WERI-Rb-1 (cell line): ENCODE results near the gene MAP3K2.

Experiments used
- DNase-seq: peaks from one replicate; pipeline ENCODE4 v3.0.0-alpha.2; 2020
- H3K27ac ChIP-seq: fragments of 250-450 bp; sonication (Bioruptor Pico); 2 replicates; pipeline ENCODE4 v1.5.1; 2020; ENCODE audit warnings: mild to moderate bottlenecking, moderate library complexity
- H3K27me3 ChIP-seq: fragments of 250-450 bp; sonication (Bioruptor Pico); 2 replicates; pipeline ENCODE4 v1.5.1; 2021; ENCODE audit warnings: mild to moderate bottlenecking, low read depth, moderate library complexity; ENCODE audit not compliant: insufficient read depth, severe bottlenecking
- H3K36me3 ChIP-seq: fragments of 250-450 bp; sonication (Bioruptor Pico); 2 replicates; pipeline ENCODE4 v1.5.1; 2020; ENCODE audit warnings: mild to moderate bottlenecking, moderate library complexity
- H3K4me3 ChIP-seq: 2 replicates; pipeline ENCODE4 v1.5.1; 2011; ENCODE audit warnings: low read depth, mild to moderate bottlenecking, control low read depth, low read length
- H3K9me3 ChIP-seq: fragments of 250-450 bp; sonication (Bioruptor Pico); 2 replicates; pipeline ENCODE4 v1.5.1; 2021; ENCODE audit warnings: mild to moderate bottlenecking, moderate library complexity; ENCODE audit not compliant: severe bottlenecking
- TF ChIP-seq, protein P1 (sequence below): IDR thresholded peaks from 2 replicates; pipeline ENCODE4 v1.5.1; 2011; ENCODE audit warnings: low read depth, mild to moderate bottlenecking, control low read depth, inconsistent platforms, low read length

MAP3K2 gene

DNA sequence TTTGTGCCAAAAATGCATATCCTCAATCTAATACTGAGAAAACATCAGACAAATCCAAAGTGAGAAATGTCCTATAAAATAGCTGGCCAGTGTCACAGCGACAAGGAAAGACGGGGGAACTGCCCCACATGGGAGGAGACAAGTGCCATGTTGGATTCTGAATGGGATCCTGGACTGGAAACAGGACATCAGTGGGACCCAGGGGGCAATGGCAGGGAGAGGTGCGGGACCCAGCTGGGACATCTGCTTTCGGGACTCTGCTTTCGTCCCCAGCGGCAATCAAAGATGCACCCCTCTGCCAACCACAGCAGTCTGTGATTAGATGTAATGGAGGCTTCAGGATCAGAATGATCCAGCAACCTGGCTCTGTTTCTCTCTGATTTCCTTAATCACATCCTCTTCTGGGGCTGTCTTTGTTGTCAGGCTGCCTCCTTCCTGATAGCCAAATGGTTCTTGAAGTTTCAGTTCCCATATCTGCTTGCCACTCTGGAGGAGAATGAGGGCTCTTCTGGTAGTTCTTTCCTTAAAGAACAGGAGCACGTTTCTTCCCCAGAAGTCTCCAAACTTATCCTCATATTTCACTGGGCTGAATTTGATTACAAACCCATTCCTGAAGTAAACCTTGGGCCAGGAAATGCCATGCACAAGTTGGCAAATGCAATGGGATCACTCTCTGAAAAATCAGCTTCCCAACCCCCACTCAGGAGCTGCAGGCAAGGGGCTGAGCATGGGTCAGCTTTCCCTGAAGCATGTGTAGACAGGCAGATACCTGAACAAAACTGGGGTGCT, 16.9 kb upstream of the MAP3K2 start:
- no peak for DNase-seq
- H3K27ac ChIP-seq: no peak overlapping the region
- no peaks in the 10 kb centered on the region for H3K27me3 ChIP-seq
- no peaks in the 10 kb centered on the region for H3K9me3 ChIP-seq
- no peaks in the 10 kb centered on the region for H3K36me3 ChIP-seq
- TF ChIP-seq, protein P1, sequence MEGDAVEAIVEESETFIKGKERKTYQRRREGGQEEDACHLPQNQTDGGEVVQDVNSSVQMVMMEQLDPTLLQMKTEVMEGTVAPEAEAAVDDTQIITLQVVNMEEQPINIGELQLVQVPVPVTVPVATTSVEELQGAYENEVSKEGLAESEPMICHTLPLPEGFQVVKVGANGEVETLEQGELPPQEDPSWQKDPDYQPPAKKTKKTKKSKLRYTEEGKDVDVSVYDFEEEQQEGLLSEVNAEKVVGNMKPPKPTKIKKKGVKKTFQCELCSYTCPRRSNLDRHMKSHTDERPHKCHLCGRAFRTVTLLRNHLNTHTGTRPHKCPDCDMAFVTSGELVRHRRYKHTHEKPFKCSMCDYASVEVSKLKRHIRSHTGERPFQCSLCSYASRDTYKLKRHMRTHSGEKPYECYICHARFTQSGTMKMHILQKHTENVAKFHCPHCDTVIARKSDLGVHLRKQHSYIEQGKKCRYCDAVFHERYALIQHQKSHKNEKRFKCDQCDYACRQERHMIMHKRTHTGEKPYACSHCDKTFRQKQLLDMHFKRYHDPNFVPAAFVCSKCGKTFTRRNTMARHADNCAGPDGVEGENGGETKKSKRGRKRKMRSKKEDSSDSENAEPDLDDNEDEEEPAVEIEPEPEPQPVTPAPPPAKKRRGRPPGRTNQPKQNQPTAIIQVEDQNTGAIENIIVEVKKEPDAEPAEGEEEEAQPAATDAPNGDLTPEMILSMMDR: no peak
- H3K4me3 ChIP-seq: no peak overlapping the region

DNA sequence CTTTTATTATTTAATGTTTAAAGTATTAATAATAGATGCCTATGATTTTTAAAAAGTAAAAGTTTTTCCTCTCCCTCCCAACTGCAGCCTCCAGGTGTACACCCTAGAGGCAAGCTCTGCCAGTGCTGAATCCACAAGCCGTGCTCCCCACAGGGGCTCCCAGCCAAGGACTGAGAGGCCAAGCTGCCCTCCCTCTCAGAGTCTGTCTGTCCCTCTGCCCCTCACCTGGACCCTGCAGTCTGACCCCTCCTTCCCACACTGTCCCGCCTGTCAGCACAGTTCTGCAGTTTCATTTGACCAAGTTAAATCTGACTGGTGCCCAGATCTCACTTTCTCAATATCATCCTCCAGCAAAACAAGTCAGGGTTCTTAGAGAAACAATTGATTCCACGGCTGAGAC, 15.7 kb upstream of the MAP3K2 start:
- TF ChIP-seq, protein P1: no peak
- DNase-seq: no peak
- H3K9me3 ChIP-seq: no peaks in the 10 kb centered on the region
- no peaks in the 10 kb centered on the region for H3K27me3 ChIP-seq
- no peaks in the 10 kb centered on the region for H3K36me3 ChIP-seq
- H3K27ac ChIP-seq: no peak overlapping the region
- H3K4me3 ChIP-seq: no peak overlapping the region

DNA sequence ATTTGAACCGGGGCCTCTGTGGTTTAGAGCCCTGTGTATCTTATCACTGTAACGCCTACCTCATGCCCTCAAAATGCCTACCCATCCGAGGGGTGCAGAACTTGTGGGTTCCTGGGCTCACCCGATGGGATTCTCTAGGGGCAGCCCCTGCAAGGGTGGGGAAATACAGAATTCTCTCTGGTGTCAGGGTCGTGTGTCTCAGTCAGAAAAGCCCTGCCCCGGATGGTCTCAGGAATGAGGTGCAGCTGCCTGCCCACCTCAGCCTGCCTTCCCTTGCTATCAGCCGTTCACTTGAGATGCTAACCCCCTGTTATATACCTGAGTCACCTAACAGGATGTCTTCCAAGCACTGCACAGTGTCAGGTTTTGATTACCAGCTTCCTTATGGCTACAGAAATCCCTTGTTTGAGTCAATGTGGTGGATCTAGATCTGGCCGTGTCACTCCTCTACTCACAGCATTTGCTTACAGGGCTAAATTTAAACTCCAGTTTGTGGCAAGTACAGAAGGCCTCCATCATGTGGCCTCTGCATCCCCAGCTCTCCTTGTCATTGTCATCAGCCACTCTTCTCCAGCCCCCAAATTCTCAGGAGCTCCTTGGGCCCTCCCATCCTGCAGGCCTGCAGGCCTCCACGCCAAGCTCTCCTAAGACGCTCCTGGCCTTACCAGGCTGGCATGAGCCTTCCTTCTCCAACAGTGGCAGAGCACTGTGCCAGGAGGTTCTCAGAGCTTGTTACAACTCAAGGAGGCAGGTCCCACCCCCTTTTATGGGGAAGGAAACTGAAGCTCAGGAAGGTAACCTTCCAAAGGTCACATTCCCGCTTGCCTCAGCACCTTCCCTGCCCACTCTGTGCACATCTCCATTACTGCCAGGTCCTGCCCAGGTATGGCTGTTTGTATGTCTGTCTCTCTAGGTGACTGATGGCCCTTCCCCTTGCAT, 14.3 kb upstream of the MAP3K2 start:
- Histone ChIP-seq H3K27ac (no peak overlapping the region), H3K27me3 (no peaks in the 10 kb centered on the region), H3K9me3 (no peaks in the 10 kb centered on the region), H3K36me3 (no peaks in the 10 kb centered on the region), H3K4me3 (no peak overlapping the region)
- no peak for DNase-seq
- TF ChIP-seq, protein P1: no peak

DNA sequence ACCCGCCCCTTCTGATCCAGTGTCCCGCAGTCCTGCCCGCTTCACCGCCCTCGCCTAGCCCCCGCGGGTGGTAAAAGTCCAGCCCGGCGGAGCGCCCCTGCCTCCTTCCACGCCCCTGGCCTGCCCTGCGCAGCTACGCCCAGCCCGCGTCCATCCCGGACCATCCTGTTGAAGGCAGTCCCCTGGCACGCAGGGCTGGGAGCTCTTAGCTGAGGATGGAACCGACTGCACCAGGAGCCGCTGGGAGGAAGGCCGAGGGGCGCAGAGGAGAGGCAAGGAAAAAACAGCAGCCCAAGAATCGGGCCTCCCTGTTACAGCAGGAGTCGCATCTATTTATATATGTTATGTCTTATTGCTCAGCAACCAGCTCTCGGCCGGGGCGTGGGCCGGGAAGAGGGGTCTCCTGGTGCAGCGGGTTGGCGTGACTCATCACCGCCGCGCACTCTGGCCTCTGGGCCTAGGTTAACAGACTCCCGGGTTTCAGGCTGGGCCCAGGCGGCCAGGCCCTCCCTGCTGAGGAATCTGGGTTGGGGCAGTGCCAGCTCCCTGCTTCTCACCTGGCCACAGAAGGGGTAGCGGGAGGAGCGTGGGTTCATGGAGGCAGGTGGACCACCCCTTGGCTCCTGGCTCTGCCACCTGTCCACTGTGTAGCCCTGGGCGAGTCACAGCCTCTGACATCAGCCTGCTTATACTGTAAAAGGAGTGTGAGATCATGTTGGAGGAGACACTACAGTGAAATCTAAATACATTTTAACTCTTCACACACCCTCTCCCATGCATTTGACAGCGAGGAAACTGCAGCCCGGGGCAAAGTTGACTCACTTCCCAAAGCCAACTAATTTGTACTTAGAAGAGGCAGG, 13.4 kb upstream of the MAP3K2 start:
- Histone ChIP-seq H3K9me3 (no peaks in the 10 kb centered on the region), H3K36me3 (no peaks in the 10 kb centered on the region), H3K4me3 (no peak overlapping the region), H3K27ac (no peak overlapping the region), H3K27me3 (no peaks in the 10 kb centered on the region)
- TF ChIP-seq, protein P1: no peak
- no peak for DNase-seq

DNA sequence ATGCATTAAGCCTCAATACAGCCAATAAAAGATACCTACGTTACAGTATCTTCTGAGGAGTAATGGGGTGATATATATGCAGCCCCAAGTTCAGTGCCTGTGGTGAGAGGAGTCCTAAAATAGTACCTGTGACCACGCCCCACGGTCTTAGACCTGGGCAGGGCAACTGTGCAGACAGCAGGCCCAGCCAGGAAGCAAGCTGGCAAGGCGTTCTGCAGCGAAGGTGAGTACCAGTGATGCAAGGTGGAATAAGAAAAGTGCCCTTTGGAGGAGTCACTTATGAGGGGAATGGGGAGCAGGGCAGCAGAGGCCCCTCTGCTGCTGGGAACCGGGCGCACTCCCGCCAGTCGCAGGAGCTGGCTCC, 12.7 kb upstream of the MAP3K2 start:
- no peaks in the 10 kb centered on the region for H3K36me3 ChIP-seq
- TF ChIP-seq, protein P1: no peak
- H3K9me3 ChIP-seq: no peaks in the 10 kb centered on the region
- no peak overlapping the region for H3K27ac ChIP-seq
- DNase-seq: no peak
- no peaks in the 10 kb centered on the region for H3K27me3 ChIP-seq
- no peak overlapping the region for H3K4me3 ChIP-seq
